Large intestine (tissue), 3 donors: Measurements from ENCODE around the gene GADD45G. TPM values are rescaled to one million over a fixed set of nuclear protein-coding genes. Genes with fewer than 3 reads are reported as not detected.

Experiments used
- DNase-seq, 2 donors: peaks; one replicate each; pipeline versions ENCODE4 v3.0.0 to v3.0.0-alpha.2; 2013
- H3K27ac ChIP-seq: one replicate; pipeline ENCODE4 v1.5.1; 2013; ENCODE audit warnings: low read length
- H3K27me3 ChIP-seq: 2 replicates; pipeline ENCODE4 v1.6.1; 2013; ENCODE audit warnings: low read length; ENCODE audit not compliant: control insufficient read depth, insufficient read depth
- H3K36me3 ChIP-seq: 2 replicates; pipeline ENCODE4 v1.6.1; 2013; ENCODE audit warnings: low read length; ENCODE audit not compliant: control insufficient read depth, insufficient read depth
- H3K4me1 ChIP-seq: one replicate; pipeline ENCODE4 v1.6.1; 2013; ENCODE audit warnings: low read length; ENCODE audit not compliant: control insufficient read depth, insufficient read depth
- H3K4me3 ChIP-seq: one replicate; pipeline ENCODE4 v1.5.1; 2013; ENCODE audit warnings: low read length
- H3K9me3 ChIP-seq: one replicate; pipeline ENCODE4 v1.6.1; 2013; ENCODE audit warnings: mild to moderate bottlenecking, low read depth, low read length, moderate library complexity; ENCODE audit not compliant: control insufficient read depth
- WGBS: methylation state at CpG from one replicate; pipeline ENCODE4 v1.1.5; 2013; ENCODE audit warnings: low lambda C conversion rate; ENCODE audit not compliant: insufficient coverage; 5-methylcytosine and 5-hydroxymethylcytosine counted together
- polyA plus RNA-seq: library from polyadenylated mRNA; unstranded; fragments of 120-200 nt; gene quantifications from one replicate; pipeline ENCODE4 v1.2.1, GENCODE V29; 2013

Gene GADD45G
- polyA plus RNA-seq, 1 donor = 10.5 TPM

GRCh38 chr9:89621676-89622075, 16.9 kb downstream of the GADD45G start:
- no peaks in the 10 kb centered on the region for H3K36me3 ChIP-seq
- H3K9me3 ChIP-seq = no peaks in the 10 kb centered on the region
- no CpG with 5 or more reads among the region's 4 CpGs for WGBS
- H3K4me3 ChIP-seq = no peak overlapping the region
- no peaks in the 10 kb centered on the region for H3K27me3 ChIP-seq
- peaks cover 4% of the 10 kb centered on the region for H3K4me1 ChIP-seq
- no peak overlapping the region for H3K27ac ChIP-seq
- no peak for DNase-seq

DNA sequence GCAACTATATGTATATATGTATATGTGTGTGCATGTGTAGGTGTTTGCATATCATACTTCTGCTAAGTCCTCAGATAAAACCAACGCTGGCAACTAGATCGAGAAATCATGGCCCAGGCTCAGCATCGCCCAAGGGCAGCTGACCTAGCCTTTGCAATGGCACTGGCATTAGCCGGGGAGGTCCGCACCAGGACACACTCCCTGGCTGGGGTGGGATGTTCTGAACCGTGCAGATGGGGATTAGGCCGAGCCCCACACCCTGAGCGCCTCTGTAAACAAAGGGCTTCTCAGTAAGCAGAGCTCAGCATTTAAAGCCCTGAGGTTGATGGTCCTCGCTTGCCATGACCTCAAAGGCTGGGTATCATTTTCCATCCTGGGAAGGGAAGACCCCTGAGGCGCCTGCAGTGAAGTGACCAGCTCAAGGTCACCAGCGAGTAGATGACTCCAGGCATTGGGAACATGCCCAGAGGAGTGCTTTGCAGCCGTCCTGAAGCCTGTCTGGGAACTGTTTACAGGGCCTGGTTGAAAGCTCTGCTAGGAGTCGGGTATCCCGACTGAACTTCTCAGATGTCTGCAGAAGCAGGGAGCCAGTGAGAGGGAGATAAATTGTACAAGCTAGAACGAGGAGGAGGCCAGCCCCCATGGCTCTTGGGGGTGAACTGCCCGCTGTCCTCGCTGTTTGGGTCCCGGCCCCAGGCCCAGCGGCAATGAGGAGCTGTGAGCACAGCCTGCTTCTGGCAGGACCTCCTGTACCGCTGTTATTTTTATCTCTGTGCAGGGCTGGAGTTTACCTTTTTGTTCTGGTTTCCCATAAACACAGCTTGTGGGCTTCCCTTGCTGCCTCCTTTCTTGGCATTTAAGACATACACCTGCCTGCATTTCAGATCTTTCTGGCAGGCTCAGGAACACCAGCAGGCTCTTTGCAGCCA, 18.4 kb downstream of the GADD45G start:
- Histone ChIP-seq H3K36me3 (no peaks in the 10 kb centered on the region), H3K27ac (no peak overlapping the region), H3K9me3 (peaks cover 2% of the 10 kb centered on the region), H3K27me3 (no peaks in the 10 kb centered on the region), H3K4me1 (peaks cover 7% of the 10 kb centered on the region), H3K4me3 (no peak overlapping the region)
- WGBS = no CpG with 5 or more reads among the region's 20 CpGs
- no peak for DNase-seq

DNA sequence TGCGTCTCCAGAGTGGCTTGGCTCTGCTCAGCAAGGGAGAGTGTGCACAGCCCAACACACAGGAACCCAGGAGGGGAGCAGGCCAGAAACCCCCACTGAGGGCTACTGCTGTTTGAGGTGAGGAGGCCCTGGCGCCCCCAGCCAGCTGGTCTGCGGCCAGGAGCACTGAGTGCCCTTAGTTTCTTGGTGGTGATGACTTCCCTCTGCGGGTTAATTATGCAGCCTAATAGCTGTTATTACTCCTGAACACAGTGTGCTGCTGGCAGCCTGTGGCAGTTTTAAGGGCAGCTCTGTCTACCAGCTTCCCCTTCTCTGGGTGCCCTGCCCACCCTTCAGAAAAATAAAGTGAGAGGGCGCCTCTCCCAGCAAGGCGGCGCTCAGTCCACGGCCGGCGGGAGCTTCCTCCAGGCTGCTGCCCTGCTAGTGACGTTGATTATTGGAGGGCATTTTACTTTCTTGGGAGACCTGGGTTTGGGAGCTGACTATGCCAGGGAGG, 19.2 kb downstream of the GADD45G start:
- H3K36me3 ChIP-seq = no peaks in the 10 kb centered on the region
- no peak overlapping the region for H3K27ac ChIP-seq
- no peak for DNase-seq
- H3K4me1 ChIP-seq = peaks cover 7% of the 10 kb centered on the region
- peaks cover 2% of the 10 kb centered on the region for H3K9me3 ChIP-seq
- H3K27me3 ChIP-seq = no peaks in the 10 kb centered on the region
- H3K4me3 ChIP-seq = no peak overlapping the region
- WGBS = no CpG with 5 or more reads among the region's 11 CpGs

GRCh38 chr9:89625721-89626687, 21.2 kb downstream of the GADD45G start:
- Histone ChIP-seq H3K27ac (no peak overlapping the region), H3K27me3 (no peaks in the 10 kb centered on the region), H3K36me3 (no peaks in the 10 kb centered on the region), H3K9me3 (peaks cover 2% of the 10 kb centered on the region), H3K4me3 (no peak overlapping the region), H3K4me1 (peaks cover 7% of the 10 kb centered on the region)
- DNase-seq = no peak
- 80% methylated on average over 1 of the region's 14 CpGs for WGBS

DNA sequence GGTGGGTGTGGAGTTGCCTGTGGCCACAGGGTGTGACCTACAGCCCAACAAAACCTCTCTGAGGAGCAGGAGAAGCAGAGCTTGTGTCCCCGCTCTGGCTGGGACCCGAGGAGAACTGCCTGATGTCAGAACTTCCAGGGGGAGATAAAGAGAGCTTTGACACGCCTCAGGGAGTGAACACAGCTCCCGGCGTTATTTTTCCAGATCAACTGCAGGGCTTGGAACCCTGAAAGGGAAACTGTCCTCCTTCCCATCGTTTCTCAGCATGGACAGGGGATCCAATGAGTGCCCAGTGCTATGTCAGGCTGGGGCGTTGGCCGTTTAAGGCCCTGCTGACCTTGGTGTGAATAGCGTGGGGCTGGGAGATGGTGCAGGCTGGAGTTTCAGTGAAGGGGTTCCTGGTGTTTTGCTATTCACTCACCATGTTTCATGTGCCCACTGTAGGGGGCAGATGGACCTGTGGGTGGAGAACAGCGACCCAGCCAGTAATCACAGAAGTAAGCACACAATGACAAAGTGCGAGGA, 22.0 kb downstream of the GADD45G start:
- WGBS = no CpG with 5 or more reads among the region's 11 CpGs
- no peak for DNase-seq

GRCh38 chr9:89628601-89629000, 23.8 kb downstream of the GADD45G start:
- Histone ChIP-seq H3K4me1 (peaks cover 7% of the 10 kb centered on the region), H3K36me3 (no peaks in the 10 kb centered on the region), H3K27me3 (no peaks in the 10 kb centered on the region), H3K4me3 (no peak overlapping the region), H3K27ac (no peak overlapping the region), H3K9me3 (peaks cover 2% of the 10 kb centered on the region)
- DNase-seq = no peak
- 83% methylated on average over 1 of the region's 2 CpGs for WGBS

More for the DNA sequence above, 22.0 kb downstream of the GADD45G start:
- Histone ChIP-seq H3K27me3 (no peaks in the 10 kb centered on the region), H3K9me3 (peaks cover 2% of the 10 kb centered on the region), H3K36me3 (no peaks in the 10 kb centered on the region), H3K27ac (no peak overlapping the region), H3K4me3 (no peak overlapping the region), H3K4me1 (peaks cover 7% of the 10 kb centered on the region)

DNA sequence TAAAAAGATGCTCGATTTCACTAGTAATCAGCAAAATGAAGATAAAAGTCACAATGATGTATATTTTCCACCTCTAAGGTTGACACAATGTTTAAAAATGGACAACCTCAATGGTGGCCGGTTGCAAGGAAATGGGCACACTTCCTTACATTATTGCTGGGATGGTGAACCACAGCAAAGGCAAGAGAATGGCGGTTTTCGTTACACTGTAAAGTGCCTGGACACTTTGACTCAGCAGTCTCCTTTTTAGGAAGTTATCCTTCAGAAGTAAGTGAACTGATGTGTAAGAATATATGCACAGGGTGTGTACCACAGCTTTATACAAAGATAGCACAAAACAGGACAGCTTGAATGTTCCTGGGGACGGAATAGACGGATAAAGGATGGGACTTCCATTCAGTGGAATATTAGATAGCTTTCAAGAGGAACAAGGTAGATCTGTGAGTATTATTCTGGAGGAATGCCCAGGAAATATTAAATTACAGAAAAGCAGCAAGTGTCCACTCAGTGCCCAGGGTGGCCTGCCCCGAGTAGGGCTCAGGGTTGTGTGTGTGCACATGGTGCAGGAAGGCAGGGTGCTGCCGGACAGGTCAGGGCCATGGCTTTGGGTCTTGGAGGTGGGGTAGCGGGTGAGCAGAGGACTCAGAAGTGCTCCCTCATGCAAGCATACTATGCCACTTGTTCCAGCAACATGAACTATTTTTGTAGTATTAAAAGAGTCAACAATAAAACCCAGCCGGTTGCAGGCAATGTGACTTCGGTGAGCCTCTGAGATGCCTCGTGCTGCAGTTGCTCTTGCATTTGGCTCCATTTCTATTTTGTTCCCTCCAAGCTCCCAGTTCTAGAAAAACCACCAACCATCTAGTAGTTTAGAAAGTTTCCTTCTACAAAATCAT, 24.5 kb downstream of the GADD45G start:
- no peak for DNase-seq
- peaks cover 7% of the 10 kb centered on the region for H3K4me1 ChIP-seq
- no peaks in the 10 kb centered on the region for H3K27me3 ChIP-seq
- H3K27ac ChIP-seq = no peak overlapping the region
- no CpG with 5 or more reads among the region's 12 CpGs for WGBS
- no peaks in the 10 kb centered on the region for H3K36me3 ChIP-seq
- H3K9me3 ChIP-seq = peaks cover 2% of the 10 kb centered on the region
- H3K4me3 ChIP-seq = no peak overlapping the region

DNA sequence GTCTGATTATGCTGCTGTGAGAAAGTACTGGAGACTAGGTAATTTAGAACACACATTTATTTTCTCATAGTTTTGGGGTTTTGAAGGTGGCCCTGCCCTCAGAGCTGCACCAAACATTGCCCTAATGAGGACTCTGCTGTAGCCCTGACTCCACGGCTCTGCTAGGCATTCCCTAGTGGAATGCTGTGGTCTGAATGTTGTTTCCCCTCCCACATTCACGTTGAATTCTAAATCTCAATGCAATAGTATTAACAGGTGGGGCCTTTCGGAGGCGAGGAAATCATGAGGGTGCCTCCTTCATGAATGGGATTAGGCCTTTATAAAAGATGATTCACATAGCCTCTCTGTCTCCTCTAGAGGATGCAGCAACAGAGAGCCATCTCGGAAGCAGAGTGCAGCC, 25.7 kb downstream of the GADD45G start:
- no peak overlapping the region for H3K27ac ChIP-seq
- no peak for DNase-seq
- peaks cover 2% of the 10 kb centered on the region for H3K9me3 ChIP-seq
- no CpG with 5 or more reads among the region's 5 CpGs for WGBS
- H3K36me3 ChIP-seq = no peaks in the 10 kb centered on the region
- no peak overlapping the region for H3K4me3 ChIP-seq
- H3K27me3 ChIP-seq = no peaks in the 10 kb centered on the region
- peaks cover 7% of the 10 kb centered on the region for H3K4me1 ChIP-seq

DNA sequence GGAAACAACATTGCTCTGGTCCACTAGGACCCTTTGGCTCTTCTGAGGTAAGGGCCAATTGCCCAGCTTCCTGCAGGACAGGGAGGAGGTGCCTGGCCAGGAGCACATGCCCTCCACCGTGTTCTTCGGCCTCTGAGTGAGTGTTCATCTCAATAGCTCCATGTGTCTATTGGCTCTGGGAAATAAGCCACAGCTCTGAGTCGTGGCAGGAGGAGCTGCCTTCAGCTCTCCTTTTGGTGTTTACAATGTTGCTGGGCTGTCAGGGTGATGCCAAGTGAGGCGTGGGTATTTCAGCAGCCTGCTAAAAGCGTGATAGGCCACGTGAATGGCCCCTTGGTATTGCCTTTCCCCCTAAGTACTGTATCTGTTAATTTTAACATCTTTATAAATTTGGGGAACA, 26.6 kb downstream of the GADD45G start:
- H3K4me3 ChIP-seq = no peak overlapping the region
- peaks cover 2% of the 10 kb centered on the region for H3K9me3 ChIP-seq
- WGBS = no CpG with 5 or more reads among the region's 6 CpGs
- H3K36me3 ChIP-seq = no peaks in the 10 kb centered on the region
- H3K4me1 ChIP-seq = peaks cover 6% of the 10 kb centered on the region
- H3K27ac ChIP-seq = no peak overlapping the region
- DNase-seq = no peak
- no peaks in the 10 kb centered on the region for H3K27me3 ChIP-seq
